Astrocyte (in vitro differentiated cells and primary cell): ENCODE measurements around the gene KIF18B.

Experiments used
- EZH2 ChIP-seq: IDR thresholded peaks from 2 replicates; pipeline ENCODE4 v1.6.1; 2012; ENCODE audit warnings: mild to moderate bottlenecking, low read length, inconsistent platforms; ENCODE audit not compliant: insufficient read depth
- TF ChIP-seq, protein P1 (sequence below): IDR thresholded peaks from 2 replicates; pipeline ENCODE4 v1.5.1; 2011; ENCODE audit warnings: low read depth, mild to moderate bottlenecking, inconsistent platforms, low read length, moderate library complexity; ENCODE audit not compliant: insufficient read depth

DNA sequence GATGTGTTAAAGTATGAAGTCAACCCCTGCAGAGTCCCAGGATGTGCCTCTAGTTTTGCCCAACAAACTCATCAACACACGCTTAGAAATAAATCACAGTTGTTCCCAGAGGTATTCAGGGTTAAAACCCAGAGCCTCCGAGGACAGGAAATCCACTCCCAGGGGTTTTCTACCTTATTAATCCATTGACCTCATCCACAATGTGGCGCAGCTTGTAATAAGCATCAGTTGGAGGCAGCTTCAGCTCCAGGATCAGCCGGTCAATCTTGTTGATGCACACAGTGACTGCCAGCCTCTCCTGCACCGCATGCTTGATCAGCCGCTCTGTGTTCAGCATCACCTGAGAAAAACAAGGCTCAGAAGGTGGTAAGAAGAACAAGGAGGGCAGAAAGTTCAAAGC lies 71.8 kb downstream of the KIF18B start:
- TF ChIP-seq, protein P1, sequence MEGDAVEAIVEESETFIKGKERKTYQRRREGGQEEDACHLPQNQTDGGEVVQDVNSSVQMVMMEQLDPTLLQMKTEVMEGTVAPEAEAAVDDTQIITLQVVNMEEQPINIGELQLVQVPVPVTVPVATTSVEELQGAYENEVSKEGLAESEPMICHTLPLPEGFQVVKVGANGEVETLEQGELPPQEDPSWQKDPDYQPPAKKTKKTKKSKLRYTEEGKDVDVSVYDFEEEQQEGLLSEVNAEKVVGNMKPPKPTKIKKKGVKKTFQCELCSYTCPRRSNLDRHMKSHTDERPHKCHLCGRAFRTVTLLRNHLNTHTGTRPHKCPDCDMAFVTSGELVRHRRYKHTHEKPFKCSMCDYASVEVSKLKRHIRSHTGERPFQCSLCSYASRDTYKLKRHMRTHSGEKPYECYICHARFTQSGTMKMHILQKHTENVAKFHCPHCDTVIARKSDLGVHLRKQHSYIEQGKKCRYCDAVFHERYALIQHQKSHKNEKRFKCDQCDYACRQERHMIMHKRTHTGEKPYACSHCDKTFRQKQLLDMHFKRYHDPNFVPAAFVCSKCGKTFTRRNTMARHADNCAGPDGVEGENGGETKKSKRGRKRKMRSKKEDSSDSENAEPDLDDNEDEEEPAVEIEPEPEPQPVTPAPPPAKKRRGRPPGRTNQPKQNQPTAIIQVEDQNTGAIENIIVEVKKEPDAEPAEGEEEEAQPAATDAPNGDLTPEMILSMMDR, result no peak
- no peak for TF ChIP-seq EZH2
